Colonic mucosa (tissue), 4 donors: ENCODE measurements around the gene DES. TPM values are rescaled to one million over a fixed set of nuclear protein-coding genes. Genes with fewer than 3 reads are reported as not detected.
A peak's percentile ranks its signal among the peaks of the same experiment; 100 is the strongest.
"Not testable (repeated sequence)": the region's sequence is repeated elsewhere in the genome, so short reads cannot be mapped to it uniquely, and the experiment has no call there.

ENCODE experiments used
- DNase-seq: peaks from one replicate; pipeline ENCODE4 v3.0.0-alpha.2; 2020
- H3K27ac ChIP-seq: fragments of 200-600 bp; one replicate; pipeline ENCODE4 v1.8.0; 2021
- H3K27me3 ChIP-seq: fragments of 200-600 bp; one replicate; pipeline ENCODE4 v1.8.0; 2021
- H3K36me3 ChIP-seq: fragments of 200-600 bp; one replicate; pipeline ENCODE4 v1.8.0; 2021
- H3K4me1 ChIP-seq: fragments of 200-600 bp; one replicate; pipeline ENCODE4 v1.8.0; 2021; ENCODE audit warnings: mild to moderate bottlenecking
- H3K4me3 ChIP-seq: fragments of 200-600 bp; one replicate; pipeline ENCODE4 v1.8.0; 2021
- H3K9ac ChIP-seq, 2 donors: one replicate each; pipeline ENCODE4 v1.7.0; 2013; ENCODE audit warnings: control low read depth in 2 of 2, low read depth in 2 of 2, low read length in 2 of 2
- H3K9me3 ChIP-seq: fragments of 200-600 bp; one replicate; pipeline ENCODE4 v1.8.0; 2021
- intact Hi-C: fragments of 100-400 bp; cut with DNase I; formaldehyde crosslinking; loops from one replicate; pipeline ENCODE4 v1.14.1; 2022
- total RNA-seq, 2 donors: library from RNA; stranded (reverse); fragmentation: NEBNext Ultra II Directional in 1 of 2; extraction: Animal tissue kit (Norgen Biotek cat#: 25700) in 1 of 2; gene quantifications; one replicate each; pipeline ENCODE4 v1.2.1, GENCODE V29; 2021
- TF ChIP-seq, protein P1 (sequence below): fragments of 200-600 bp; IDR thresholded peaks from one replicate; pipeline ENCODE4 v1.8.0; 2022; ENCODE audit warnings: antibody characterized with exemption, mild to moderate bottlenecking
- donor health status: healthy.
- donor health status: DM: no; HTN: no; CAD: no.
- donor health status: DM: no; HTN: no; CAD: no.

Gene DES
- total RNA-seq, 2 donors from 2014 or later = 24.0 to 917 TPM

DNA sequence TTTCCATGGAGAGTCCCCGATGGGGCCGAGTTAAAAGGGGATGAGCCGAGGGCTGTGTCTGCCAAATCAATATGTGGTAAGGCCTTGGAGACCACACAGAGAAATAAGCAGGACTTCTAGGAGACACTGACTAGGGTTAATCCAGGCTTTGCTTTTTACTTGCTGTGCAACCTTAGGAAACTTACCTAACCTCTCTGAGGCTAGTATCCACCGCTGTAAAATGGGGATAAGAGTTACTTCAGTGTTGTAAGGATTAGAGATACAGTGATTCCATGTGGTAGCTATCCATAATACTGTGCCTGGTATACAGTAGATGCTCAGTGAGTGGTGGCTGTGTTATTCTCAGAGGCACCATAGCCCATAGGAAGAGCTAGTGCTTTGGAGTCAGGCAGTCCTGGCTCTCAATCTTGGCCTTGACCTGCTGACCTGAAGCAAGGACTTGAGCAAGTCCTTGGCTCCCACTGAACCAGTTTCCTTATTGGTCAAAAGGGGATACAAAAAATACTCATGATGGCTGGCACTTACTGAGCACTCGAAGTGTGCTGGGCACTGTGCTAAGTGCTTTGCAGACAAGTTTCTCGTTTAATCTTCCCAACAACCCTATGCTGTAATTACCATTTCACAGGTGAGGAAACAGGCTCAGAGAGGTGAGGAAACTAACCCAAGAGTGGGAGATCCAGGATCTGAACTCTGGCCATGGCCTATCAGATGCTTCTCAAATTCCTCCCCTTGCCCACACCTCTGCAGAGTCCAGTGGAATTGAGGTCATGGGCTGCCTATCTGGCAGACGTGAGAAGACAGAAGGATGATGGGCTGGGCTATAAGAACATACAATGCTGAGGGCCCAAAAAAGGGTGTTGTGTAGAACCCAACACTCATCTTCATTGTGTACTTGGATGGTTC, 12.0 kb upstream of the DES start:
- no peaks in the 10 kb centered on the region for H3K27me3 ChIP-seq
- H3K27ac ChIP-seq = peak overlapping the region; percentile 32
- intact Hi-C loops = no loop called here
- H3K9me3 ChIP-seq = no peaks in the 10 kb centered on the region
- H3K9ac ChIP-seq = peak overlapping the region in 1 of 2 donors; percentile 24
- no peak for DNase-seq
- H3K4me1 ChIP-seq = no peaks in the 10 kb centered on the region
- no peaks in the 10 kb centered on the region for H3K36me3 ChIP-seq
- TF ChIP-seq, protein P1, sequence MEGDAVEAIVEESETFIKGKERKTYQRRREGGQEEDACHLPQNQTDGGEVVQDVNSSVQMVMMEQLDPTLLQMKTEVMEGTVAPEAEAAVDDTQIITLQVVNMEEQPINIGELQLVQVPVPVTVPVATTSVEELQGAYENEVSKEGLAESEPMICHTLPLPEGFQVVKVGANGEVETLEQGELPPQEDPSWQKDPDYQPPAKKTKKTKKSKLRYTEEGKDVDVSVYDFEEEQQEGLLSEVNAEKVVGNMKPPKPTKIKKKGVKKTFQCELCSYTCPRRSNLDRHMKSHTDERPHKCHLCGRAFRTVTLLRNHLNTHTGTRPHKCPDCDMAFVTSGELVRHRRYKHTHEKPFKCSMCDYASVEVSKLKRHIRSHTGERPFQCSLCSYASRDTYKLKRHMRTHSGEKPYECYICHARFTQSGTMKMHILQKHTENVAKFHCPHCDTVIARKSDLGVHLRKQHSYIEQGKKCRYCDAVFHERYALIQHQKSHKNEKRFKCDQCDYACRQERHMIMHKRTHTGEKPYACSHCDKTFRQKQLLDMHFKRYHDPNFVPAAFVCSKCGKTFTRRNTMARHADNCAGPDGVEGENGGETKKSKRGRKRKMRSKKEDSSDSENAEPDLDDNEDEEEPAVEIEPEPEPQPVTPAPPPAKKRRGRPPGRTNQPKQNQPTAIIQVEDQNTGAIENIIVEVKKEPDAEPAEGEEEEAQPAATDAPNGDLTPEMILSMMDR = no peak
- H3K4me3 ChIP-seq = no peak overlapping the region

DNA sequence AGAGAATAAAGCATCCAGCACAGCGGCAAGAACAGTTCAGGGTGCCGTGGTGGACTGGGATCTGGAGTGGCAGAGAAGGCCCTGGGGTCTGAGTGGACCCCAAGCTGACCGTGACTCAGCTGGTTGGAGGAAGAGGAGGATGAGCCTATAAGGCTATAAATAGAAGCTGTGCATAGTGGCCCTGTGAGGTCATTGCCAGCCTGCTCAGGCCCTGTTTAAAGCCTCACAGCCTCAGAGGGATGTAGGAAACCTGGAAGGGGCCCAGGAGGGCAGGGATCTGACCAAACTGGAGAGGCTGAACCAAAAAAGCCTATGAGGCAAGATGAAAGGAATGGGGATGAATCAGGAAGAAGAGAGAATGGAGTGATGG, 11.3 kb upstream of the DES start:
- Histone ChIP-seq H3K4me1 (no peaks in the 10 kb centered on the region), H3K27ac (peak overlapping the region; percentile 32)
- no peak for DNase-seq

DNA sequence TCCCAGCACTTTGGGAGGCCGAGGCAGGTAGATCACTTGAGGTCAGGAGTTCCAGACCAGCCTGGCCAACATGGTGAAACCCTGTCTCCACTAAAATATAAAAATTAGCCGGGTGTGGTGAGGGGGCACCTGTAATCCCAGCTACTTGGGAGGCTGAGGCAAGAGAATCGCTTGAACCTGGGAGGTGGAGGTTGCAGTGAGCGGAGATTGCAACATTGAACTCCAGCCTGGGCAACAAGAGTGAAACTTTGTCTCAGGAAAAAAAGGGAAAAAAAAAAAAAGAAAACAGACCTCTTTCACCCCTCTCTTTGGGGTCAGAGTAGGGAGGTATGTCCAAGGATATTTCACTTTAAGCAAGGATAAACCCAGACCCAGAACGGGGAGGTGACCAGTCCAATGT, 10.8 kb upstream of the DES start:
- intact Hi-C loops, H3K36me3 ChIP-seq, H3K4me1 ChIP-seq, H3K9me3 ChIP-seq, H3K4me3 ChIP-seq, H3K27me3 ChIP-seq, H3K27ac ChIP-seq, H3K9ac ChIP-seq, DNase-seq: not testable (repeated sequence)

More for the DNA sequence above, 11.3 kb upstream of the DES start:
- no peaks in the 10 kb centered on the region for H3K36me3 ChIP-seq
- H3K9ac ChIP-seq = no peak overlapping the region
- no peaks in the 10 kb centered on the region for H3K9me3 ChIP-seq
- no peaks in the 10 kb centered on the region for H3K27me3 ChIP-seq
- H3K4me3 ChIP-seq = no peak overlapping the region
- intact Hi-C loops = no loop called here
- TF ChIP-seq, protein P1 = no peak

DNA sequence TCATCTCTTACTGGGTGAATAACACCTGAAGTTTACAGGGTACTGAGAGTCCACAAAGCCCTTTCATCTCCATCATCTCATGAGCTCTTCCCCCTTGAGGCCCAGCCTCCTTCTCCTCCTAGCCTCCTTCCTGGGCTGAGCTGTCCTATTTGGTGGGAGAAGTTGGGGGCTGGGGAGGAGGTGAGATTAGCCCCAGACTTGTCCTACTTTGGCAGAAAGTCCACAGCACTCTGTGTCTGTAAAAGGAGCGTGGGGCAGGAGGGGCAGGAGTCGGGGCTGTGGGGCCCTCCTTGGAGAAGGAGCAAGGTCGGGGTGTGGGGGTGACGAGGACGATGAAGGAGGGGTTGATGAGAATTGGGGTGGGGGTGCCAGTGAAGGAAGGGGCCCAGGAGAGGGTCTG, 10.0 kb upstream of the DES start:
- DNase-seq = no peak
- Histone ChIP-seq H3K4me3 (no peak overlapping the region), H3K27ac (no peak overlapping the region), H3K27me3 (no peaks in the 10 kb centered on the region), H3K9me3 (no peaks in the 10 kb centered on the region), H3K9ac (no peak overlapping the region), H3K36me3 (no peaks in the 10 kb centered on the region), H3K4me1 (no peaks in the 10 kb centered on the region)
- TF ChIP-seq, protein P1 = no peak
- intact Hi-C loops = no loop called here

DNA sequence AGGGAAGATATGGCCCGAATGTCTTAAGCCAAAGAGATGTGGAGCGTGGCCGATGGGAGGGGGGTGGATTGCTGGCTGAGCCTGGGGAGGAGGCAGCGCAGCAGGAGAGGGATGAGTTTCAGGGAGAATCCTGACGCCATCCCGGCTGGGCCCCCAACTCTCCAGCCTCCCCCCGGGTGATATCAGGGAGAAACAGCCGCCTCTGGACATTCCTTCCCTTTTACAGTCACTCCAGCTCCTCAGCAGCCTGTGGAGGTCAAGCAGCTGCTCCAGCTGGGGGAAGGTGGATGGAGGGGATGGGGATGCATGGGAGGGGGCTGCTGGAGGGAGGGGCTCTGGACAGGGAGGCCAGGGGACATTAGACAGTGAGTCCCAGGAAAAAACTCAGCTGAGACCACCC, 9.5 kb upstream of the DES start:
- no peak for DNase-seq
- Histone ChIP-seq H3K27me3 (no peaks in the 10 kb centered on the region), H3K9ac (no peak overlapping the region), H3K9me3 (no peaks in the 10 kb centered on the region), H3K4me1 (no peaks in the 10 kb centered on the region), H3K4me3 (no peak overlapping the region), H3K36me3 (no peaks in the 10 kb centered on the region), H3K27ac (no peak overlapping the region)
- intact Hi-C loops = no loop called here
- TF ChIP-seq, protein P1 = no peak

DNA sequence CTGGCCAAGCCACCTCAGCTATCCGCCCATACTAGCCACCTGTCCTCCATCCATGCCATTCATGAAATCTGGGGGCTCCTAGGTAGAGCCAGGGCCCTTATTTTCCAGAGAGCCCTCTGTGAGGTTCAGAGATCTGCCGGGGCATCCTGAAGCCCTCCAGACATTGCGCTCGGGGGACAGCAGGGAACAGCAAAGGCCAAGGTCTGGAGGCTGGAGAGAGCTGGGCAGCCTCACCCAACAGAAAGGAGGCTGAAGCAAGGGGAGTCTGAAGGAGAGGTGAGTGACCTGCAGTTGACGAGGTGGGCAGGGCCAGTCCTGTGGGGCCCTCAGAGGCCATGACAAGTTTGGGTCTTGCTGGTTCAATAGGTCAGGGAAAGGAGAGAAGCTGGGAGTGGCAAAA, 8.6 kb upstream of the DES start:
- H3K4me3 ChIP-seq = no peak overlapping the region
- H3K9me3 ChIP-seq = no peaks in the 10 kb centered on the region
- H3K36me3 ChIP-seq = no peaks in the 10 kb centered on the region
- intact Hi-C loops = no loop called here
- no peaks in the 10 kb centered on the region for H3K27me3 ChIP-seq
- TF ChIP-seq, protein P1 = no peak
- H3K27ac ChIP-seq = no peak overlapping the region
- H3K4me1 ChIP-seq = no peaks in the 10 kb centered on the region
- no peak for DNase-seq
- H3K9ac ChIP-seq = no peak overlapping the region
